ENCODE data around the gene GPRIN1.

The GPRIN1 gene

DNA sequence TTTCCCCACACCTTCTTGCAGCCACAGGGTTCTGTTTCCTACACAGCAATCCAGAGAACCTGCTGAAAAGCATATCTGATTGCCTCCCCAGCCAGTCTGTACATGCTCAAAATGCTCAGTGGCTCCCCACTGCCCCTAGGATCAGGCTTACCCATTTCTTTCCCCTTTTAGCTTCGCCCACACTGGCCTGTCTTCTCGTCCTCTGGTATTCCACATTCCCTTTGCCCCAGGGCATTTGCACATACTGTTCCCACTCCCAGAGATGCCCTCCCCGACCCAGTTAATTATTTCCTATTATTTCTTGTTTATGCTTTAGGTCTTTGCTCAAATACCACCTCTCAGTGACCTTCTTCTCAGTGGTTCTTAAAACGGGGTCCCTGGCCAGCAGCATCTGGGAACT lies 30.7 kb upstream of the GPRIN1 start:
- DNase-seq (ENCODE audit: insufficient read length) (no peak), FAIRE-seq (no peak)

DNA sequence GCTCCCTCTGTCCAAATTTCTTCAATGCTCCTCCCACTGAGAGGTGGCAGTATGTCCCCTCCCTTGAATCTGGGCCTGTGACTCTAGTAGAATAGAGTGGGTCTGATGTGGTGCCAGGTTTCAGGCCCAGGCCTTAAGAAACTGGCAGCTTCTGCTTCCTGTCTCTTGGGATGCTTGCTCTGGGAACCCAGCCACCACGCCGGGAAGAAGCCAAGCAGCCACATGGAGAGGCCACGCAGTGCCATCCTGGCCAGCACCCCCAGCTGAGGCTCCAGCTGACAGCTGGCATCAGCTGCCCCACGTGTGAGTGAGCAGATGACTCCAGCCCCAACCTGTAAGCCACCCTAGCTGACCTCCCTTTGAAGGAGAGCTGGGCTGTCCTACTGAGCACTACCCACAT lies 30.0 kb upstream of the GPRIN1 start:
- FAIRE-seq (no peak), DNase-seq (ENCODE audit: insufficient read length) (no peak)

More for the DNA sequence above, 30.7 kb upstream of the GPRIN1 start:
- TF ChIP-seq POLR2A (IDR thresholded peaks at IDR 0.05; ENCODE audit: low read depth, low read length): no peak
- no peak for TF ChIP-seq POLR2AphosphoS5 (IDR thresholded peaks at IDR 0.05; ENCODE audit: low read depth, low read length)

DNA sequence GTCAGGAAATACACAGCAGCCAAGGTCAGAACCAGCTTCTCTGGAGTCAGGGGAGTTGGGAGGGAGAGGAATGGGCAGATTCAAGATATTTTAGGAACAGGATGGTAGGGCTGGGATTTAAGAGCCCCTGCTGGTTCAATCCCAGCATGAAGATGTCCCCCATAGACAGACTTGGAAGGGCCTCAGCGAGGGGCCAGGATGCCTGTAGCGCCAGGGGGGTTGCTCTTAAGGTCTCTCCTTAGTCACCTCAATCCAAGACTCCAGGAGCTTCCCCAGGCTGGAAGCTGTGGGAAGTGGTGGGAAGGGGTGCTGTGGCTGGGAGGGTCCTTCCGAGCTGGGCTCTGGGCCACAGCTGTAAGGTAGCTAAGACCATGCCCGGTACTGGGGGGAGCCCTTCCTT lies 29.3 kb upstream of the GPRIN1 start:
- DNase-seq (ENCODE audit: insufficient read length) (no peak), FAIRE-seq (no peak)
- TF ChIP-seq TAF1 (IDR thresholded peaks at IDR 0.05; ENCODE audit: borderline replicate concordance, low read depth, low read length) (no peak), POLR2A (IDR thresholded peaks at IDR 0.05; ENCODE audit: low read depth, low read length) (no peak), POLR2AphosphoS5 (IDR thresholded peaks at IDR 0.05; ENCODE audit: low read depth, low read length) (no peak)

More for the DNA sequence above, 30.0 kb upstream of the GPRIN1 start:
- TF ChIP-seq POLR2A (IDR thresholded peaks at IDR 0.05; ENCODE audit: low read depth, low read length): no peak
- no peak for TF ChIP-seq TAF1 (IDR thresholded peaks at IDR 0.05; ENCODE audit: borderline replicate concordance, low read depth, low read length)
- TF ChIP-seq POLR2AphosphoS5 (IDR thresholded peaks at IDR 0.05; ENCODE audit: low read depth, low read length): no peak

DNA sequence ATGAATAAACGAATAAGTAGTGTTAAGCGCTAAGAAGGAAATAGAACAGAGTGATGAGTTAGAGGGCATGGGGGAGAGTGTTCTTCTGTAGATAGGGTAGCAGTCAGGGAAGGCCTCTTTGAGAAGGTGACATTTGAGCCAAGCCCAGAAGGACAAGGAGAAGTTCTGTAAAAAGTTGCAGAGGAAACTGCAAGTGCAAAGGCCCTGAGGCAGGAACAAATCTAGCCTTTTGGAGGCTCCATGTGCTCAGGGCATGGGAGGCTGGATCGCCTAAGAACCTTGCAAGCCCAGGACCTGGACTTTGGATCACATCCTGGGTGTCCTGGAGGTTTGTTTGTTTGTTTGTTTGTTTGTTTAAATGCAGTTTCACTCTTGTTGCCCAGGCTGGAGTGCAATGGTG lies 28.5 kb upstream of the GPRIN1 start:
- DNase-seq (ENCODE audit: insufficient read length): no peak
- TF ChIP-seq TAF1 (IDR thresholded peaks at IDR 0.05; ENCODE audit: borderline replicate concordance, low read depth, low read length) (no peak), POLR2A (IDR thresholded peaks at IDR 0.05; ENCODE audit: low read depth, low read length) (no peak)
- FAIRE-seq: no peak

DNA sequence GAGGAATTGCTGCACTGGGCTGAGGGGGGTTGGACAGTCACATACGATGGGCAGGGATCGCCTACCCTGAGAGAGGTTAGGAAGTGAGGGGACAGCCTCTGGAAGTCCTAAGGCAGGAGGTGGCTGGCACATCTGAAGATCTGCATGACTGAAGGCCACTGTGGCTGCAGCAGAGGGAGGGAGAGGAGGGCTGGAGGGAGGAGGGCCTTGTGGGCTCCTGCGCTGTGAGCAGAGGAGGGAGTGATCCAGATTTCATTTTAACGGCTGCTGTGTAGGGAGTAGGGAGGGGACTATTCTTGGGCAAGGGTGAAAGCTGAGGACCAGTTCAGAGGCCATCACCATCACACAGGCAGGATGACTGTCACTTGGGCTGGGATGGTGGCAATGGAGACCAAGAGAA lies 27.6 kb upstream of the GPRIN1 start:
- TF ChIP-seq POLR2A (IDR thresholded peaks at IDR 0.05; ENCODE audit: low read depth, low read length) (no peak), POLR2AphosphoS5 (IDR thresholded peaks at IDR 0.05; ENCODE audit: low read depth, low read length) (no peak), TAF1 (IDR thresholded peaks at IDR 0.05; ENCODE audit: borderline replicate concordance, low read depth, low read length) (no peak)
- DNase-seq (ENCODE audit: insufficient read length) (no peak), FAIRE-seq (no peak)

DNA sequence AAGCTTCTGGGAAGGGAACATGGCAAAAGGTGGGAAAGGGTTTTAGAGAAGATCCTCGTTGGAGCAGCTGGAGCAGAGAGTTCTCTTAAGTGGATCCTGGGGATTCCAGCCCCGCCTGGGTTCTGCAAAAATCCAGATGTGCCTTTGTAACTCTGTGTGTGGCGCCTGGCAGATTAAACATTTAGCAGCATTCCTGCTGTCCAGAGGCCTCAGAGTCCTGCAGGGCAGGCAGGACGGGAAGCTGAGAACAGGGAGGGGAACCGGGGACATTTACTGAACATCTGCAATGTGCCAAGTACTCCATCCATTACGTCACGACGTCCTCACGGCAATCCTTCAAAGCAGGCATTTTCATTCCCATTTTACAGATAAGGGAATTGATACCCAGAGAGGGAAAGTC lies 26.5 kb upstream of the GPRIN1 start:
- TF ChIP-seq POLR2AphosphoS5 (IDR thresholded peaks at IDR 0.05; ENCODE audit: low read depth, low read length): no peak
- TF ChIP-seq POLR2A (IDR thresholded peaks at IDR 0.05; ENCODE audit: low read depth, low read length): no peak
- no peak for TF ChIP-seq TAF1 (IDR thresholded peaks at IDR 0.05; ENCODE audit: borderline replicate concordance, low read depth, low read length)
- FAIRE-seq: no peak
- DNase-seq (ENCODE audit: insufficient read length): no peak

DNA sequence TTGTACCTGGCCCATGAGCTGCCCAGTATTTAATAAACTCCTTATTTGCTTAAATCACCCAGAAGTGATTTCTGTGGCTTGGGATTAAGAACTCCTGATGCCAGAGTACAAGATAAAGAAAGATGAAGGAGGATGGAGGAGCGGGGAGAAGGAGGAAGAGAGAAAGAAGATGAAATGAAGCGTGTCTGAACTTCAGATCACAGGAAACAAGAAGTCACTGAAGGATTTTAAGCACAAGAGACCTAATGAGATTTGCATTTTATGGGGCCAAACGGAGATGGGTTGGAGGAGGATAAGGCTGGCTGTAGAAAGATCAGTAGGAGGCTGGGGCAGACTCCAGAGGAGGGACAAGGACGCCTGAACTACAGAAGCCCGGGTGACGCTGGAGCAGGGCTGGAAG lies 23.6 kb upstream of the GPRIN1 start:
- FAIRE-seq (no peak), DNase-seq (ENCODE audit: insufficient read length) (no peak)
- no peak for TF ChIP-seq TAF1 (IDR thresholded peaks at IDR 0.05; ENCODE audit: borderline replicate concordance, low read depth, low read length)

DNA sequence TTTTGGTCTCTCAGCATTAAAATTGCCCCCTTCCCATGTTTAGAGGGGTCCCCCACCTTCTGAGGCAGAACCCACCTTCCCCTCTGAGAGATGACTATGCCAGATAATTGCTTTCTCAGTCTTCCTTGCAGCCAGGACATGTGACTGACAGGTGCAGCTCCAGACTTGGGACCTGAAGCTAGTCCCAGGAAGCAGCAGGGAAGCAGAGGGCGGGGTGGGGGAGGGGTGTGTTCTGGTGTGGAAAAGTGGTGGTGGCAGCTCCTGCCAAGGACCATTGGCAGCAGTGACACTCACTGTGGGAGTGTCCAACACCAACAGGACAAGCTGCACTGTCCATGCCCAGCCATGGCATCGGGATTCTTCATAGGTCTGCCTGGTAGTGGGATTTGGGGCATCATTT lies 22.8 kb upstream of the GPRIN1 start:
- DNase-seq (ENCODE audit: insufficient read length) (no peak), FAIRE-seq (no peak)
- TF ChIP-seq POLR2A (IDR thresholded peaks at IDR 0.05; ENCODE audit: low read depth, low read length) (no peak), TAF1 (IDR thresholded peaks at IDR 0.05; ENCODE audit: borderline replicate concordance, low read depth, low read length) (no peak), POLR2AphosphoS5 (IDR thresholded peaks at IDR 0.05; ENCODE audit: low read depth, low read length) (no peak)

DNA sequence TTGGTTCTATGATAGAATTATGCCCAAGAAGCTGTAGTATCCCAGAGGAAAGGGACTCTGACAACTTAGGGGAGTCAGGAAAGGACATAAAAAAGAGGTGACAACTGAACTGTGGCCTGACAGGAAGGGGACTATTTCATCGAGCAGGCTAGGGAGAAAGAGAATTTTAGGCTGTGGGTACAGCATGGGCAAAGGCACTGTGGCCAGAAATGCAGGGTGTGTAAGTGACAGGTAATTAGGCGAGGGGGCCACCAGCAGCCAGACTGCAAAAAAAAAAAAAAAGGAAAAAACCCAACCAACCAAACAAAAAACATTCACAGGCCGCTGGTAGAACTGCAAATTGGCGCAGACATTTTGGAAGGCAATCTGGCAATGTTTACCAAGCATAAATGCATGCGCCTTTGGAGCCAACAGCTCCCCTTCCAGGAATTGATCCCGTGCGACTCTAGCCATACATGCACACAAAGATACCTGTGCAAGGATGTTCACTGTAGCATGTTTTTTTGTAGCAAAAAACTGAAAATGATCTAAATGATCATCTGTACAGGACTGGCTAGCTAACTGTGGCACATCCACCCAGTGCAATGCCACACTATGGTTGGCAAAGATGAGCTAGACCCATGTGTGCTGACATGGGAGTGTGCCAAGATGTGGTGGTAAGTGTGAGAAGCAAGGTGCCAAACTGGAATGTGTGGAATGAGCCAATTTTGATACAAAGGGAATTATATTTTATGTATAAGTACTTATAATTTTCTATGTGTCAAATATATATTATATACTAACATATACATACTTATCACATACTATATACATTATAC lies 21.6 kb upstream of the GPRIN1 start:
- no peak for FAIRE-seq

DNA sequence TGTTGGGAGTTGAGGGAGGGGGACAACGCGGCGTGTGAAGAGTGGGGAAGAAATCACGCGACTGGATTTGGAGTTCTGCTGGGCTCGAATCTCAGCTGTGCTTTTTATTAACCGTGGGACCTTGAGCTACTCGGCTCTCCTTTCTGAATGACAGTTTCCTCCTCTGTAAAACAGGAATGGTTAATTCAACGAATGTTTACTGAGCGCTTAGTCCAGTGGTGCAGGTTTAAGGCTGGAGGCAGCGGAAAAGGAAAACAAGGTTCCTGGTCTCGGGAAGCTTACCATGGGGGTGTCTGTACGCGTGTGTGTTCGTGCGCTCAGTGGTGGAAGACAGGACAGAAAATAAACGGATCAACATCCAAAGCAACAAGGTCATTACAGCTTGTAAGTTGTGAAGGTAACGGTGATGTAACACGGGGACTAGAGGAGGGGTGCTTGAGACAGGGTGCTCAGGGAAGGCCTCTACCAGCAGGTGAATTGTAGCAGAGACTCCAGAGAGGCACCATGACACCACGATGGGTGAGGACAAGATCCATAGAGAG lies 20.8 kb upstream of the GPRIN1 start:
- no peak for FAIRE-seq
- TF ChIP-seq TAF1 (IDR thresholded peaks at IDR 0.05; ENCODE audit: borderline replicate concordance, low read depth, low read length) (no peak), POLR2AphosphoS5 (IDR thresholded peaks at IDR 0.05; ENCODE audit: low read depth, low read length) (no peak)
- DNase-seq (ENCODE audit: insufficient read length): no peak

More for the DNA sequence above, 21.6 kb upstream of the GPRIN1 start:
- DNase-seq (ENCODE audit: insufficient read length): no peak
- TF ChIP-seq TAF1 (IDR thresholded peaks at IDR 0.05; ENCODE audit: borderline replicate concordance, low read depth, low read length): no peak
- no peak for TF ChIP-seq POLR2A (IDR thresholded peaks at IDR 0.05; ENCODE audit: low read depth, low read length)
- TF ChIP-seq POLR2AphosphoS5 (IDR thresholded peaks at IDR 0.05; ENCODE audit: low read depth, low read length): no peak

DNA sequence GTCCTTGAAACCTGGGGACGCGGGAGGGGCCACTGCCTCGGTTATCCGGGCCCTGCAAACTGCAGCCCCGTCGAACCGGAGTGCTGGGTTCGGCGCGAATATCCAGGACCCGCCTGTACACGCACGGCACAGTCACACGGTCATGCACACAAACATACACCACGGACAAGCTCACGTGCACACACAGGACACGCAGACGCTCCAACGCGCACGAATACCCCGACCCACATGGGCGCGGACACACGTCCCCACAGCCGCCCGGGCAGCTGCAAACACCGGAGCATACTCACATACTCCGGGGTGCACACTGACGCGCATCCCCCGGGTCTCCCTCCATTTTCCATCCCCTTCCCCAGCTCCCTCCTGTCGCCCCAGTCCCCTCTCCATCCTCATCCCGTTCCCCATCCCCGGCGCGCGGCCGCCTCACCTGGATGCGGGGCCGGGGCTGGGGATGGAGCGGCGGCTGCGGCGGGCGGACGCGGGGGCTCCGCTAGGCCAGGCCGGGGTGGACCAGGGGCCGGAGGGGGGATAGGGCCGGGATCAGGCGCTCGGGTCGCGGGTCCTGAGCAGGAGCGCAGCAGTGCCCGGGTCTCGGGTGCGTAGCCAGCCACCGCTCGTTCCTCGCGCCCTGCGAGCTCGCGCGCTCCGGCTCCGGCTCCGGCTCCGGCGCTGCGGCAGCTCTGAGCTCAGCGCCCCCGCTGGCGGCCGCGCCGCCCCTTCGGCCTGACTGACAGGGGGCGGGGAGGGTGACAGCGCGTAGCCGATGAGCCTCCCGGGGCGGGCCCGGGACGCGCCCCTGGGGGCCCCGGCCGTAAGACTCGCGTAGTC lies 20.1 kb upstream of the GPRIN1 start, which contains the start of the genes EIF4E1B and SNCB:
Gene EIF4E1B, plus strand, starts transcription at position 823 of the 828 bp plus-strand sequence. CDS start 12,113 bp downstream, outside the sequence.
Gene SNCB, minus strand, starts transcription at position 682 of the 828 bp plus-strand sequence. CDS start 880 bp downstream, outside the sequence.
- TF ChIP-seq TAF1 (IDR thresholded peaks at IDR 0.05; ENCODE audit: borderline replicate concordance, low read depth, low read length) (no peak), POLR2AphosphoS5 (IDR thresholded peaks at IDR 0.05; ENCODE audit: low read depth, low read length) (no peak), POLR2A (IDR thresholded peaks at IDR 0.05; ENCODE audit: low read depth, low read length) (no peak)
- DNase-seq (ENCODE audit: insufficient read length) (peak; percentile 76), FAIRE-seq (no peak)

Data from GM12892 (cell line).